Endothelial cell of umbilical vein (primary cell): ENCODE data around the gene SLC5A9. TPM values are rescaled to one million over a fixed set of nuclear protein-coding genes. Genes with fewer than 3 reads are reported as not detected.

Experiments used
- BruUV-seq: library from RNA; stranded (reverse); fragments of 400-500 nt; replicated peaks from 2 replicates; lab custom pipeline; 2021; lab: Mats Ljungman, UMichigan
- CTCF ChIA-PET: fragments of 300-600, 350-600 bp; sonication (Branson Sonifier 250); formaldehyde crosslinking; loops from one replicate; lab custom pipeline; 2021; ENCODE audit warnings: antibody characterized with exemption, inconsistent platforms; lab: Charles Lee
- POLR2A ChIA-PET: fragments of 300-600, 350-600 bp; sonication (Branson Sonifier 250); formaldehyde crosslinking; loops from one replicate; lab custom pipeline; 2021; ENCODE audit warnings: antibody characterized with exemption, inconsistent platforms; lab: Charles Lee
- DNase-seq: peaks from one replicate; pipeline ENCODE4 v3.0.0-alpha.2; 2011; ENCODE audit warnings: low read depth, low spot score
- FAIRE-seq: peaks from 2 replicates; lab custom pipeline; 2011; peaks lifted over from hg19 to GRCh38; lab: Jason Lieb, UNC
- H2AFZ ChIP-seq: 2 replicates; pipeline ENCODE4 v1.6.0; 2012; ENCODE audit warnings: low read depth, low read length, control low read depth, inconsistent platforms
- H3K27ac ChIP-seq: 2 replicates; pipeline ENCODE4 v1.5.1; 2011; ENCODE audit warnings: low read depth, mild to moderate bottlenecking, control low read depth, low read length, moderate library complexity; ENCODE audit not compliant: insufficient read depth
- H3K27me3 ChIP-seq, 2 experiments: 2 replicates each; pipeline versions ENCODE4 v1.6.0 to v1.6.1; 2011; ENCODE audit warnings: low read length in 2 of 2, mixed read lengths in 1 of 2; ENCODE audit not compliant: control insufficient read depth in 2 of 2, insufficient read depth in 2 of 2
- H3K36me3 ChIP-seq, 2 experiments: 2 replicates in 1 of 2; 3 replicates in 1 of 2; pipeline ENCODE4 v1.5.1; 2011; ENCODE audit warnings: low read length in 2 of 2, mild to moderate bottlenecking in 1 of 2, moderate library complexity in 1 of 2; ENCODE audit not compliant: control insufficient read depth in 2 of 2, insufficient read depth in 2 of 2; ENCODE audit errors: extremely low read depth in 1 of 2
- H3K4me1 ChIP-seq: 3 replicates; pipeline ENCODE4 v1.5.1; 2011; ENCODE audit warnings: mild to moderate bottlenecking, low read length; ENCODE audit not compliant: control insufficient read depth, insufficient read depth; ENCODE audit errors: extremely low read depth
- H3K4me2 ChIP-seq: 2 replicates; pipeline ENCODE4 v1.6.1; 2011; ENCODE audit warnings: low read length, control low read depth, mixed read lengths; ENCODE audit not compliant: insufficient read depth
- H3K4me3 ChIP-seq, 3 experiments: fragments of 200-600 bp in 1 of 3; sonication (generic), shearing (Covaris generic) in 1 of 3; replicated peaks in 1 of 3; 2 replicates each; pipeline ENCODE4 v1.5.1; 2011 to 2016; ENCODE audit warnings: control low read depth in 3 of 3, low read length in 3 of 3, mild to moderate bottlenecking in 2 of 3, inconsistent platforms in 1 of 3, low read depth in 1 of 3, moderate library complexity in 1 of 3; ENCODE audit not compliant: insufficient read depth in 1 of 3
- H3K79me2 ChIP-seq: 2 replicates; pipeline ENCODE4 v1.6.0; 2012; ENCODE audit warnings: low read length, inconsistent platforms; ENCODE audit not compliant: control insufficient read depth, insufficient read depth
- H3K9ac ChIP-seq: replicated peaks from 2 replicates; pipeline ENCODE3; 2011; ENCODE audit warnings: low read length, control low read depth; ENCODE audit not compliant: insufficient read depth; ENCODE audit errors: extremely low read depth
- H3K9me1 ChIP-seq: replicated peaks from 3 replicates; pipeline ENCODE4 v1.6.0; 2011; ENCODE audit warnings: mild to moderate bottlenecking, low read length; ENCODE audit not compliant: control insufficient read depth, insufficient read depth; ENCODE audit errors: extremely low read depth
- H3K9me3 ChIP-seq: replicated peaks from 2 replicates; pipeline ENCODE4 v1.5.1; 2012; ENCODE audit warnings: low read length, inconsistent platforms; ENCODE audit not compliant: control insufficient read depth, insufficient read depth
- H4K20me1 ChIP-seq: replicated peaks from 2 replicates; pipeline ENCODE3; 2011; ENCODE audit warnings: mild to moderate bottlenecking, low read length; ENCODE audit not compliant: control insufficient read depth, insufficient read depth; ENCODE audit errors: extremely low read depth
- EZH2 ChIP-seq: IDR thresholded peaks from 2 replicates; pipeline ENCODE4 v1.6.1; 2012; ENCODE audit warnings: borderline replicate concordance, low read depth, mild to moderate bottlenecking, moderate library complexity, low read length, inconsistent platforms; ENCODE audit not compliant: severe bottlenecking
- FOS ChIP-seq: IDR thresholded peaks from 2 replicates; pipeline ENCODE4 v1.6.1; 2011; ENCODE audit warnings: mild to moderate bottlenecking, low read length, moderate library complexity, borderline replicate concordance; ENCODE audit not compliant: insufficient read depth
- GATA2 ChIP-seq: IDR thresholded peaks from 2 replicates; pipeline ENCODE4 v1.7.0; 2011; ENCODE audit warnings: low read depth, mild to moderate bottlenecking, moderate library complexity, mixed read lengths, low read length; ENCODE audit not compliant: insufficient read length, insufficient read depth
- JUN ChIP-seq: IDR thresholded peaks from 2 replicates; pipeline ENCODE4 v1.6.1; 2011; ENCODE audit warnings: borderline replicate concordance, low read depth; ENCODE audit not compliant: insufficient read length, insufficient read depth
- MYC ChIP-seq: IDR thresholded peaks from one replicate; pipeline ENCODE4 v1.6.1; 2011; ENCODE audit warnings: mild to moderate bottlenecking, low read depth, low read length
- POLR2A ChIP-seq: IDR thresholded peaks from 2 replicates; pipeline ENCODE4 v1.6.1; 2012; ENCODE audit warnings: low read depth, mild to moderate bottlenecking, control low read depth, low read length
- POLR2AphosphoS5 ChIP-seq: IDR thresholded peaks from 2 replicates; pipeline ENCODE4 v1.6.1; 2012; ENCODE audit warnings: low read depth, mild to moderate bottlenecking, control low read depth, low read length, moderate library complexity; ENCODE audit not compliant: insufficient read depth
- dilution Hi-C: fragments of 300-500 bp; cut with MboI; formaldehyde crosslinking; loops from one replicate; pipeline ENCODE4 v1.15.0; 2019; ENCODE audit warnings: low sequenced_read_pairs; ENCODE audit not compliant: extremely low pct_ligation_motif_present
- intact Hi-C: fragments of 100-400 bp; cut with micrococcal nuclease; formaldehyde crosslinking; loops from one replicate; pipeline ENCODE4 v1.10.0; 2022
- polyA plus RNA-seq, 4 experiments: library from polyadenylated mRNA; depleted of rRNA in 3 of 4; stranded (reverse) in 3 of 4; unstranded in 1 of 4; fragments of >200 nt; gene quantifications; 2 replicates each; pipeline versions ENCODE4 v1.2.1 to v1.2.3, GENCODE V29; 2011 to 2012; ENCODE audit warnings: missing spikeins in 1 of 4
- total RNA-seq: library from RNA; stranded (reverse); gene quantifications from 2 replicates; pipeline ENCODE4 v1.2.3, GENCODE V29; 2021
- TF ChIP-seq, protein P1 (sequence below), 2 donors: IDR thresholded peaks; 1 replicate in 1 of 2; 2 replicates in 1 of 2; pipeline ENCODE4 v1.5.1; 2011; ENCODE audit warnings: low read length in 2 of 2, mild to moderate bottlenecking in 2 of 2, moderate library complexity in 2 of 2, control low read depth in 1 of 2, inconsistent platforms in 1 of 2, low read depth in 1 of 2; ENCODE audit not compliant: insufficient read depth in 1 of 2; ENCODE audit errors: extremely low read depth in 1 of 2
- TF ChIP-seq, protein P2 (sequence below): IDR thresholded peaks from 2 replicates; pipeline ENCODE4 v1.6.1; 2011; ENCODE audit not compliant: insufficient read depth, insufficient read length

Gene SLC5A9
- total and polyA plus RNA-seq, 2 donors (not counting 3 experiments of a cell fraction or from before 2014, with no cell fraction given), result not detected

DNA sequence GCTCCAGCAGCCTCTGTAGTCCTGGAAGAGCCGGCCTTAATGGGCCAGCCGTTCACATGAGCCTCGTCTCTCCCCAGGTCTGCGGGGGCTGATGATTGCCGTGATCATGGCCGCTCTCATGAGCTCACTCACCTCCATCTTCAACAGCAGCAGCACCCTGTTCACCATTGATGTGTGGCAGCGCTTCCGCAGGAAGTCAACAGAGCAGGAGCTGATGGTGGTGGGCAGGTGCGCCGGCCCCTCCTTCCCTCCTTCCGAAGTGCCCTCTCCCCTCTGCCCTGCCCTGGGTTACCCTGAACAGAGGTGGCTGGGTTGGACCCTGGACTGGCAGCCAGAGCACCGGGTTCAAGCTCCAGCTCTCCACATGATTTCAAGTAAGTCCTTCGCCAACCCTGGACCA, 13.1 kb downstream of the SLC5A9 start:
- H3K4me3 ChIP-seq, result no peak overlapping the region
- BruUV-seq, result no TSS peak
- TF ChIP-seq, protein P1, sequence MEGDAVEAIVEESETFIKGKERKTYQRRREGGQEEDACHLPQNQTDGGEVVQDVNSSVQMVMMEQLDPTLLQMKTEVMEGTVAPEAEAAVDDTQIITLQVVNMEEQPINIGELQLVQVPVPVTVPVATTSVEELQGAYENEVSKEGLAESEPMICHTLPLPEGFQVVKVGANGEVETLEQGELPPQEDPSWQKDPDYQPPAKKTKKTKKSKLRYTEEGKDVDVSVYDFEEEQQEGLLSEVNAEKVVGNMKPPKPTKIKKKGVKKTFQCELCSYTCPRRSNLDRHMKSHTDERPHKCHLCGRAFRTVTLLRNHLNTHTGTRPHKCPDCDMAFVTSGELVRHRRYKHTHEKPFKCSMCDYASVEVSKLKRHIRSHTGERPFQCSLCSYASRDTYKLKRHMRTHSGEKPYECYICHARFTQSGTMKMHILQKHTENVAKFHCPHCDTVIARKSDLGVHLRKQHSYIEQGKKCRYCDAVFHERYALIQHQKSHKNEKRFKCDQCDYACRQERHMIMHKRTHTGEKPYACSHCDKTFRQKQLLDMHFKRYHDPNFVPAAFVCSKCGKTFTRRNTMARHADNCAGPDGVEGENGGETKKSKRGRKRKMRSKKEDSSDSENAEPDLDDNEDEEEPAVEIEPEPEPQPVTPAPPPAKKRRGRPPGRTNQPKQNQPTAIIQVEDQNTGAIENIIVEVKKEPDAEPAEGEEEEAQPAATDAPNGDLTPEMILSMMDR (IDR thresholded peaks at IDR 0.05; ENCODE audit: extremely low read depth in 1 of 2, insufficient read depth in 1 of 2, low read depth in 1 of 2, low read length in 2 of 2), result no peak
- TF ChIP-seq, protein P2, sequence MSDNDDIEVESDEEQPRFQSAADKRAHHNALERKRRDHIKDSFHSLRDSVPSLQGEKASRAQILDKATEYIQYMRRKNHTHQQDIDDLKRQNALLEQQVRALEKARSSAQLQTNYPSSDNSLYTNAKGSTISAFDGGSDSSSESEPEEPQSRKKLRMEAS, result no peak
- no peak for TF ChIP-seq FOS
- TF ChIP-seq JUN, result no peak
- no peak for TF ChIP-seq GATA2
- TF ChIP-seq MYC, result no peak
- no peak for TF ChIP-seq POLR2A
- TF ChIP-seq POLR2AphosphoS5, result no peak
- no peak for TF ChIP-seq EZH2
- FAIRE-seq, result no peak
- H3K4me1 ChIP-seq, result no peaks in the 10 kb centered on the region
- H3K9me1 ChIP-seq, result no peaks in the 10 kb centered on the region
- H3K27me3 ChIP-seq, result no peaks in the 10 kb centered on the region
- H3K9ac ChIP-seq, result no peak overlapping the region
- DNase-seq, result no peak
- POLR2A ChIA-PET, result no interaction called here
- H3K27ac ChIP-seq, result no peak overlapping the region
- intact Hi-C loops (loop anchor here (1.0 to 2.0 kb wide), 4 partner anchors 32 to 239 kb away; partner anchors contain the start of gene TRABD2B), dilution Hi-C loops (no loop called here)
- H3K9me3 ChIP-seq, result no peaks in the 10 kb centered on the region
- no peak overlapping the region for H3K4me2 ChIP-seq
- no peaks in the 10 kb centered on the region for H4K20me1 ChIP-seq
- no peak overlapping the region for H2AFZ ChIP-seq
- CTCF ChIA-PET, result interaction anchor here (0.9 to 3.1 kb wide), 9 partner anchors 9 to 262 kb away, joined by 3 to 22 read pairs (median 6); partner anchors contain the start of gene TRABD2B
- no peaks in the 10 kb centered on the region for H3K36me3 ChIP-seq
- no peaks in the 10 kb centered on the region for H3K79me2 ChIP-seq
